HG03520 (cell line): Measurements from ENCODE around the gene ARHGAP1.
"Not testable (repeated sequence)": the region's sequence is repeated elsewhere in the genome, so short reads cannot be mapped to it uniquely, and the experiment has no call there.

Experiments
- ATAC-seq: cut with Tn5 transposase; IDR thresholded peaks from one replicate; pipeline ENCODE4 v1.9.1; 2021; ENCODE audit warnings: mild to moderate bottlenecking, moderate library complexity; ENCODE audit not compliant: unreplicated experiment

The ARHGAP1 gene

GRCh38 chr11:46675288-46675851 lies 25.0 kb downstream of the ARHGAP1 start:
- ATAC-seq, result no peak

GRCh38 chr11:46674463-46675287 lies 25.7 kb downstream of the ARHGAP1 start:
- ATAC-seq, result no peak

- ATAC-seq, result no peak
Measured at GRCh38 chr11:46673713-46674462, 26.5 kb downstream of the ARHGAP1 start.

- no peak for ATAC-seq
Measured at GRCh38 chr11:46672381-46672839, 28.0 kb downstream of the ARHGAP1 start.

GRCh38 chr11:46671958-46672315 lies 28.5 kb downstream of the ARHGAP1 start:
- no peak for ATAC-seq

GRCh38 chr11:46670521-46670920 lies 29.9 kb downstream of the ARHGAP1 start:
- not testable (repeated sequence) for ATAC-seq

GRCh38 chr11:46669711-46670139 lies 30.7 kb downstream of the ARHGAP1 start:
- no peak for ATAC-seq

GRCh38 chr11:46668480-46669085 lies 31.8 kb downstream of the ARHGAP1 start:
- ATAC-seq, result no peak

GRCh38 chr11:46667043-46667481 lies 33.4 kb downstream of the ARHGAP1 start:
- no peak for ATAC-seq

- ATAC-seq, result no peak
Measured at GRCh38 chr11:46666516-46666915, 33.9 kb downstream of the ARHGAP1 start.

GRCh38 chr11:46665356-46665755 lies 35.1 kb downstream of the ARHGAP1 start:
- ATAC-seq, result no peak

GRCh38 chr11:46664612-46665011 lies 35.8 kb downstream of the ARHGAP1 start:
- ATAC-seq, result no peak

GRCh38 chr11:46663277-46663940 lies 37.0 kb downstream of the ARHGAP1 start:
- no peak for ATAC-seq

- no peak for ATAC-seq
Measured at GRCh38 chr11:46662366-46662765, 38.1 kb downstream of the ARHGAP1 start.

- no peak for ATAC-seq
Measured at GRCh38 chr11:46661836-46662235, 38.6 kb downstream of the ARHGAP1 start.

- ATAC-seq, result no peak
Measured at GRCh38 chr11:46659908-46660307, 40.5 kb downstream of the ARHGAP1 start.

- no peak for ATAC-seq
Measured at GRCh38 chr11:46658259-46658658, 42.2 kb downstream of the ARHGAP1 start.

- ATAC-seq, result no peak
Measured at GRCh38 chr11:46657186-46657585, 43.2 kb downstream of the ARHGAP1 start.

GRCh38 chr11:46655631-46656030 lies 44.8 kb downstream of the ARHGAP1 start:
- no peak for ATAC-seq

- no peak for ATAC-seq
Measured at GRCh38 chr11:46649180-46649738, 51.2 kb downstream of the ARHGAP1 start.
